GM19397 (cell line): ENCODE data around the gene ACOD1.
"Not testable (repeated sequence)": the region's sequence is repeated elsewhere in the genome, so short reads cannot be mapped to it uniquely, and the experiment has no call there.

ENCODE experiments used
- ATAC-seq: cut with Tn5 transposase; IDR thresholded peaks from one replicate; pipeline ENCODE4 v1.9.1; 2021; ENCODE audit warnings: mild to moderate bottlenecking, moderate library complexity; ENCODE audit not compliant: unreplicated experiment

The ACOD1 gene

GRCh38 chr13:76950101-76950500, 1.8 kb downstream of the ACOD1 start:
- ATAC-seq, result no peak

DNA sequence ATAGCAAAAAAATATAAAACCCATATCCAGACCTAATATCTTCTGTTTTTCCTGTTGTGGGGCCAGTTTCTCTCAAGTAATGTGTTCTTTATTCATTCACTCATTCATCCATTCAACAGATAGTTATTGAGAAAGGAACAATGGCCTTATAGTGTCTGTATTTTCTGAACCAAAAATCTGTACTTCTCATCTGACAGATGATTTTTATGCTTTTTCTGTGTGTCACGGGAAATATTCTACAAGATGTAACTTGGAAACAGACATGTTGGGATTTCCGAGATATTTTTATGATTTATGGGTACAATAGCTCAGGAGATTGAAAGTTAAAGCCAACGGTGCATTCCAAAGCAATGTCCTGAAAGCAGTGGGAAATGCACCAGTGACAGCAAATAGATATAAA, 5.7 kb downstream of the ACOD1 start:
- ATAC-seq, result no peak

- no peak for ATAC-seq
Measured at GRCh38 chr13:76954538-76954937, 6.2 kb downstream of the ACOD1 start.

DNA sequence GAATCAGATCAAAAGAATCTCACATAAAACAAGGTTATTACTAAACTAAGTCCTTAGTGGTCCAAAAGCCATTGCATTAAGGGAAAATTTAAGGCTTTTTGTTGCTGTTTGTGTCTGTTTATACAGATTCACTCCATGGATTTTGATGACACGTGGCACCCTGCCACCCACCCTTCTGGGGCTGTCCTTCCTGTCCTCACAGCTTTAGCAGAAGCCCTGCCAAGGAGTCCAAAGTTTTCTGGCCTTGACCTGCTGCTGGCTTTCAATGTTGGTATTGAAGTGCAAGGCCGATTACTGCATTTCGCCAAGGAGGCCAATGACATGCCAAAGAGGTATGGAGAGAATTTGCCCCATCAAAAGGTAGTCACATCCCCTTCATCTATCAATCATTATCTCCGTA, 6.9 kb downstream of the ACOD1 start:
- no peak for ATAC-seq

DNA sequence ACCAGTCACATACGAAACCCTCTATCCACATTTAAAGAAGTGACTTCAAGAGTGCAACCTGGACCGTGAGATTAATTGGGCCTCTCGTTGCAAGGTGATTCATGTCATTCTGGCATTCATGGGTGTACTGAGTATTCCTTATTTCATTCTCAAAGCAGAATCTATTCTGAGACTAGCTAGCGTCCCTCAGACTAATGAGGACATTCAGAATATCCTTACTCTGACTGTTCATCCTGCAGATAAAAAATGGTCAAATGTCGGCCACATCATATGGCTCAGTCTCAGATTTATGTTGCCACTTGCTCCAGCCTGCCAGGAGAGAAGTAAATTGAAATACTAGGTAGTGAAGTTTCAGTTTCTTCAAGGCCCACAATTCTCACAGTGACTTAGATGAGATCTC, 7.3 kb downstream of the ACOD1 start:
- ATAC-seq, result no peak

DNA sequence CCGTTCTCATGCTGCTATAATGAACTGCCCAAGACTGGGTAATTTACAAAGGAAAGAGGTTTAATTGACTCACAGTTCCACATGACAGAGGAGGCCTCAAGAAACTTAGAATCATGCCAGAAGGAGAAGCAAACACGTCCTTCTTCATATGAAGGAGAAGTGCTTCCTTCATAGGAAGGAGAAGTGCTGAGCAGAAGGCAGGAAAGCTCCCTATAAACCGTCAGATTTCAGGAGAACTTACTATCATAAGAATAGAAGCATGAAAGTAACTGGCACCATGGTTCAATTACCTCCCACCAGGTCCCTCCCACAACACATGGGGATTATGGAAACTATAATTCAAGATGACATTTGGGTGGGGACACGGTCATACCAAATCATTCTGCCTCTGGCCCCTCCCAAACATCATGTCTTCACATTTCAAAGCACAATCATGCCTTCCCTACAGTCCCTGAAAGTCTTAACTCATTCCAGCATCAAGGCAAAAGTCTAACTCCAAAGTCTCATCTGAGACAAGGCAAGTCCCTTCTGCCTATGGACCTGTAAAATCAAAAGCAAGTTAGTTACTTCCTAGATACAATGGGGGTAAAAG, 10.6 kb downstream of the ACOD1 start:
- ATAC-seq, result no peak

DNA sequence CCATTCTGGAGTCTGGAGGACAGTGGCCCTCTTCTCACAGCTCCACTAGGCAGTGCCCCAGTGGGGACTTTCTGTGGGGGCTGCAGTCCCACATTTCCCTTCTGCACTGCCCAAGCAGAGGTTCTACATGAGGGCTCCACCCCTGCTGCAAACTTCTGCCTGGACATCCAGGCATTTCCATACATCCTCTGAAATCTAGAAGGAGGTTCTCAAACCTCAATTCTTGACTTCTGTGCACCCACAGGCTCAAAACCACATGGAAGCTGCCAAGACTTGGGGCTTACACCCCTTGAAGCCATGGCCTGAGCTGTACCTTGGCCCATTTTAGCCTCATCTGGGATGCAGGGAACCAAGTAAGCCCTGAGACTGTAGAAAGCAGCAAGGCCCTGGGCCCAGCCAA, 11.4 kb downstream of the ACOD1 start:
- not testable (repeated sequence) for ATAC-seq

- no peak for ATAC-seq
Measured at GRCh38 chr13:76965759-76966421, 17.6 kb downstream of the ACOD1 start.

DNA sequence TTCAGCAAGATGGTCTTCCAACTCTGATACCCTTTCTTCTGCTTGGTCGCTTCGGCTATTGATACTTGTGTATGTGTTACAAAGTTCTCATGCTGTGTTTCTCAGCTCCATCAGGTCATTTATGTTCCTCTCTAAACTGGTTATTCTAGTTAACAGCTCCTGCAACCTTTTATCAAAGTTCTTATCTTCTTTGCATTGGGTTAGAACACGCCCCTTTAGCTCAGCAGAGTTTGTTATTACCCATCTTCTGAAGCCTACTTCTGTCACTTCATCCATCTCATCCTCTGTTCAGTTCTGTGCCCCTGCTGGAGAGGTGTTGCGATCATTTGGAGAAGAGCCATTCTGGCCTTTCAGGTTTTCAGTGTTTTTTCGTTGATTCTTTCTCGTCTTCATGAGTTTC, 18.7 kb downstream of the ACOD1 start:
- no peak for ATAC-seq

GRCh38 chr13:76968041-76968440, 19.7 kb downstream of the ACOD1 start:
- ATAC-seq, result no peak

- no peak for ATAC-seq
Measured at GRCh38 chr13:76969488-76970365, 21.4 kb downstream of the ACOD1 start.

DNA sequence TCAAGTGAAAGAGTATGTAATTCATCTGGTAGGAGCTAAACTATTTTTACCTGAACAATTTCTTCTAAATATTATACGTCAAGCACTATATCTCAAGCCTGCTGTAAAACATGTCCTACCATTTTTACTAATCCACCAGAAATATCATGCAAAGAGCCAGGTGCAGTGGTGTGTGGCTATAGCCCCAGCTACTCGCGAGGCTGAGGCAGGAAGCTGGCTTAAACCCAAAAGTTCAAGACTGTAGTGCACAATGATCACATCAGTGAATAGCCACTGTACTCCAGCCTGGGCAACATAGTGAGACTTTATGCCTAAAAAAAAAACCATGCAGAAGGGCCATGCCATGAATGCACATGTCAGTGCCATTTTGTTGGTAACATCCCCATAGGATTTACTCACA, 22.9 kb downstream of the ACOD1 start:
- ATAC-seq, result no peak

- ATAC-seq, result no peak
Measured at GRCh38 chr13:76971851-76972829, 23.8 kb downstream of the ACOD1 start.

DNA sequence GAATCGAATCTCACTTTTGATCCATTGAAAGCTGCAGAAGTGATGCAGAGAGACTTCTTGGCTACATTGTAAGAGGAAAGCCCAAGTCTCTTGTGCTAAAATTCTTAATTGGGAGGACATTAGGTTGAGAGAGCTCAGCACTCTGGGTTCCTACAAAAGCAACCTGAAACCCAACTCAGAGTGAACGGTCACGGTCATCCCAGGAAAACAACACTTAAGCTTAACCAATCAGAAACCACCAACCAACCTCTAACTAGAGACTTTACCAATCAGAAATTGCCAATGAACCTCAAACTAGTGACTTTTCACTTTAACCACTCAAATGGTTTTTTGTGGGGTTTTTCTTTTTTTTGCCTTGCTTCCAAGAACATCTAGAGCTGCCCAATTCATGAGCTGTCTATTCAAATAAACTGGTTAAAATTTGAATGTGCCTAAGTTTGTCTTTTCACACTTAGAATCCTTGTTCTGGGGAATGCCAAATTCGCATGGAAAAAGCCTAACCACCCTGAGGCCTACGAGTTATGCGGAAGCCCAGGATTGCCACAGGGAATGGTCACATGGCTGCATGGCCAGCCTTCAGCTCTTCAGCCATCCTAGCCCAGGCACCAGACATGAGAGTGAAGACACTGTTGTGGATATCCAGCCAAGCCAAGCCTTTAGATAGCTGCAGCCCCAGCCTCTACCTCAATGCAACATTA, 25.8 kb downstream of the ACOD1 start:
- no peak for ATAC-seq

DNA sequence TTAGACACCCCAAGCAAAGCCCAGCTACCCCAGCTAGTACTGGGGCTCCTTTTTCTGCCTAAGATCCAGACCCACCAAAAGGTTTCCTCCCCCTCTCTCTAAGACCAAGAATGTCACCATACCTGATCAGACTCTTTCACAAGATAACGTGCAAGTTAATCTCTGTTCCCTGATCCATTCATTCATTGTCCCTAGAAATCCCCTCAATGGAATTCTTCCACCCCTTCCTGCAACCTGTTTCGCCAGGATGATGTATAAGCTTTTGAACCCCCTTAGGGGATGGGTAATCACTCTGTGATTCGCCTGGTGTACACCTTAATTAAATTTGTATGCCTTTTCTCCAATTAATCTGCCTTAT, 26.3 kb downstream of the ACOD1 start:
- no peak for ATAC-seq

DNA sequence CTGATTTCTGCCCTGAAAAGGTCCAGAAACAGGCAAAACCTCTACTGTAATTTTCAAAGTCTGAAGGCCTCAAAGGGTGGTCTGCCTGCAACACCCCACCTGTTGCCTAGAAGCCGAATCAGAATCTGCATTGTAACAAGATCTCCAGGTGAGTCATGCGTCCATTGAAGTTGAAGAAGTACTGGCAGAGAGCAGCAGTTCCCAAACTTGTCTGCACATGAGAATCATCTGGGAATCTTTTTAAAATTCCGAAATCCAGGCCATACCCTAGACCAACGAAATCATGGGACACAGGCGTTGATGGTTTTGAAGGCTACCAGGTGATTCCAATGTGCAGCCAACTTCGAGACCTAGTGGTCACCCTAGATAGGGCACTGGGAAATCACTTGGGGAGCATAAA, 27.6 kb downstream of the ACOD1 start:
- no peak for ATAC-seq

- ATAC-seq, result no peak
Measured at GRCh38 chr13:76976490-76976889, 28.2 kb downstream of the ACOD1 start.

DNA sequence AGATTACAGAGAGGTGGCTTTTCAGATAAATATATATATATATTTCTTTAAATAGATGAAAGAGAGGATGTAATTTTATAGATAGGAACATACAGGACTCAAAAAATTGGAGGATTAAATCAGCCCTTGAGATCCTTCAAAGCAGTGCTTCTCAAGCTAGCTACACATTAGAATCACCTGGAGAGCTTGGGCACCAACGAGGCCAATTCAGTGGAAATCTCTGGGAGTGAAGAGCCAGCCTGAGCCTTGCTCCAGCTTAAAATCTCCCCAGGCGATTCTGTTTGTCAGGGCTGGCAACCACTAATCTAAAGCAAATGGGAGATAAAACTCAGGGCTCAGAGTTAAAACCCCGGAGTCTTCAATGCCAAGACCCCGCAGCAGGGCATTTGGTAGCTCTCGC, 28.6 kb downstream of the ACOD1 start:
- no peak for ATAC-seq

- ATAC-seq, result peak; percentile 100
Measured at GRCh38 chr13:76980075-76980718, 31.9 kb downstream of the ACOD1 start.

DNA sequence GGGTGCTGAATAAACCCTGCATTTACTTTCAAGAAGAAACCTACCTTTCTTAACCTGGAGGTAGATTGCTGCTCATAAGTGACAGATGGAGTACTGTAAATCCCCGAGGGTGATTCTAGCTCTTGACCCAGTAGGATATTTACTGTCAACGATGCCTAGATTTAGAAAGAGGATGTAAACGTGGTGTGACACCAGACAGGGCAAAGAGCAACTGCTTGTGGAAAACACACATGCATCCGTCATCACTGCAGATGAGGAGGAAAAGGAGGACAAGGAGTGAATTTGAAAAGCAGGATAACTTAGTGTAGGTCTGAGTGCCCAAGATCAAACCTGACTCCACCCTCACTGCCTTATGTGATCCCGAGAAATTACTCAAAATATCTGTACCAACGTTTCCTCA, 33.8 kb downstream of the ACOD1 start:
- ATAC-seq, result no peak
